Liver (tissue), 9 donors: ENCODE measurements around the gene FAM181B. TPM values are rescaled to one million over a fixed set of nuclear protein-coding genes. Genes with fewer than 3 reads are reported as not detected.

ENCODE experiments used
- DNase-seq: peaks from one replicate; pipeline ENCODE4 v3.0.0-alpha.2; 2017; ENCODE audit warnings: low spot score
- H3K27ac ChIP-seq, 2 donors: one replicate each; pipeline ENCODE4 v1.7.0; 2013; ENCODE audit warnings: inconsistent platforms in 2 of 2, low read length in 2 of 2, control low read depth in 1 of 2, low read depth in 1 of 2, mild to moderate bottlenecking in 1 of 2
- H3K27me3 ChIP-seq, 4 donors: one replicate each; pipeline versions ENCODE4 v1.6.1 to v1.7.0; 2013; ENCODE audit warnings: low read length in 3 of 4, inconsistent platforms in 1 of 4, mild to moderate bottlenecking in 1 of 4, moderate library complexity in 1 of 4; ENCODE audit not compliant: control insufficient read depth in 4 of 4, insufficient read depth in 4 of 4
- H3K36me3 ChIP-seq, 4 donors: one replicate each; pipeline versions ENCODE4 v1.6.1 to v1.7.0; 2013; ENCODE audit warnings: low read length in 3 of 4, mild to moderate bottlenecking in 3 of 4, low read depth in 1 of 4, moderate library complexity in 1 of 4; ENCODE audit not compliant: control insufficient read depth in 4 of 4, insufficient read depth in 3 of 4
- H3K4me1 ChIP-seq, 4 donors: one replicate each; pipeline versions ENCODE4 v1.6.1 to v1.7.0; 2013; ENCODE audit warnings: low read length in 3 of 4, mild to moderate bottlenecking in 3 of 4, moderate library complexity in 1 of 4; ENCODE audit not compliant: control insufficient read depth in 4 of 4, insufficient read depth in 4 of 4
- H3K4me3 ChIP-seq, 3 donors: one replicate each; pipeline versions ENCODE4 v1.6.1 to v1.7.0; 2013; ENCODE audit warnings: low read length in 3 of 3, control low read depth in 1 of 3, low read depth in 1 of 3, mild to moderate bottlenecking in 1 of 3
- H3K9ac ChIP-seq, 2 donors: one replicate each; pipeline ENCODE4 v1.7.0; 2013; ENCODE audit warnings: low read length in 2 of 2, mild to moderate bottlenecking in 2 of 2, moderate library complexity in 2 of 2, control low read depth in 1 of 2, low read depth in 1 of 2
- H3K9me3 ChIP-seq, 4 donors: one replicate each; pipeline versions ENCODE4 v1.6.1 to v1.7.0; 2013; ENCODE audit warnings: low read length in 3 of 4; ENCODE audit not compliant: control insufficient read depth in 4 of 4
- EGR1 ChIP-seq, 2 donors: IDR thresholded peaks; 2 replicates each; pipeline ENCODE4 v1.6.1; 2016 to 2018; ENCODE audit warnings: antibody characterized with exemption in 2 of 2, low read depth in 2 of 2
- FOXA1 ChIP-seq: IDR thresholded peaks from 2 replicates; pipeline ENCODE4 v1.6.1; 2016; ENCODE audit warnings: antibody characterized with exemption
- FOXA2 ChIP-seq: IDR thresholded peaks from 2 replicates; pipeline ENCODE4 v1.6.1; 2016; ENCODE audit warnings: antibody characterized with exemption
- GABPA ChIP-seq, 2 donors: IDR thresholded peaks in 1 of 2; conservative IDR thresholded peaks in 1 of 2; 2 replicates each; pipeline ENCODE4 v1.6.1; 2016; ENCODE audit warnings: antibody characterized with exemption in 2 of 2, mild to moderate bottlenecking in 1 of 2, moderate library complexity in 1 of 2
- HNF4A ChIP-seq, 2 donors: conservative IDR thresholded peaks; 2 replicates each; pipeline ENCODE4 v1.6.1; 2016; ENCODE audit warnings: antibody characterized with exemption in 2 of 2, mild to moderate bottlenecking in 2 of 2
- HNF4G ChIP-seq: IDR thresholded peaks from 2 replicates; pipeline ENCODE4 v1.6.1; 2016; ENCODE audit warnings: antibody characterized with exemption
- JUND ChIP-seq, 2 donors: IDR thresholded peaks; 2 replicates each; pipeline ENCODE4 v1.6.1; 2016; ENCODE audit warnings: antibody characterized with exemption in 2 of 2
- NR2F2 ChIP-seq: IDR thresholded peaks from 2 replicates; pipeline ENCODE4 v1.6.1; 2016; ENCODE audit warnings: antibody characterized with exemption
- RAD21 ChIP-seq, 2 donors: IDR thresholded peaks; 2 replicates each; pipeline ENCODE4 v1.6.1; 2016; ENCODE audit warnings: antibody characterized with exemption in 2 of 2, mild to moderate bottlenecking in 2 of 2
- RXRA ChIP-seq, 2 donors: IDR thresholded peaks; 2 replicates each; pipeline ENCODE4 v1.6.1; 2017 to 2018; ENCODE audit warnings: antibody characterized with exemption in 2 of 2, mild to moderate bottlenecking in 1 of 2
- SP1 ChIP-seq: IDR thresholded peaks from 2 replicates; pipeline ENCODE4 v1.6.1; 2018; ENCODE audit warnings: antibody characterized with exemption, mild to moderate bottlenecking
- TAF1 ChIP-seq: conservative IDR thresholded peaks from 2 replicates; pipeline ENCODE4 v1.6.1; 2016; ENCODE audit warnings: antibody characterized with exemption, mild to moderate bottlenecking
- WGBS: extraction: QIAGEN DNeasy Blood & Tissue Kit; methylation state at CpG from one replicate; pipeline ENCODE4 v1.1.7; 2013; 5-methylcytosine and 5-hydroxymethylcytosine counted together
- polyA plus RNA-seq, 2 donors: library from polyadenylated mRNA; stranded (reverse) in 1 of 2; unstranded in 1 of 2; fragments of 200-250 nt in 1 of 2; fragments of >200 nt in 1 of 2; fragmentation: Nextera tagmentation in 1 of 2; extraction: Ambion mirVana in 1 of 2; gene quantifications; one replicate each; pipeline versions ENCODE4 v1.2.1 to v1.2.3, GENCODE V29; 2013 to 2015
- total RNA-seq, 2 donors: library from RNA; depleted of rRNA; stranded (reverse); fragments of >200 nt; gene quantifications; one replicate each; pipeline ENCODE4 v1.2.3, GENCODE V29; 2014
- TF ChIP-seq, protein P1 (sequence below): IDR thresholded peaks from 2 replicates; pipeline ENCODE4 v1.6.1; 2016; ENCODE audit warnings: antibody characterized with exemption
- TF ChIP-seq, protein P2 (sequence below): IDR thresholded peaks from 2 replicates; pipeline ENCODE4 v1.6.1; 2016; ENCODE audit warnings: antibody characterized with exemption
- TF ChIP-seq, protein P3 (sequence below): IDR thresholded peaks from 2 replicates; pipeline ENCODE4 v1.6.1; 2016; ENCODE audit warnings: antibody characterized with exemption, mild to moderate bottlenecking
- TF ChIP-seq, protein P4 (sequence below): IDR thresholded peaks from 2 replicates; pipeline ENCODE4 v1.6.1; 2016; ENCODE audit warnings: antibody characterized with exemption
- TF ChIP-seq, protein P5 (sequence below): fragments of 150-350 bp; IDR thresholded peaks from 2 replicates; pipeline ENCODE4 v1.5.1; 2017; ENCODE audit warnings: improper control_type of control experiment, low read depth, low read length; ENCODE audit not compliant: missing input control
- donor health status: healthy.
- donor health status: healthy.
- donor health status: healthy.
- donor health status: healthy.
- donor health status: healthy.

The FAM181B gene
- total and polyA plus RNA-seq, 4 donors, result under 0.01 to 0.03 TPM; not detected in 2

DNA sequence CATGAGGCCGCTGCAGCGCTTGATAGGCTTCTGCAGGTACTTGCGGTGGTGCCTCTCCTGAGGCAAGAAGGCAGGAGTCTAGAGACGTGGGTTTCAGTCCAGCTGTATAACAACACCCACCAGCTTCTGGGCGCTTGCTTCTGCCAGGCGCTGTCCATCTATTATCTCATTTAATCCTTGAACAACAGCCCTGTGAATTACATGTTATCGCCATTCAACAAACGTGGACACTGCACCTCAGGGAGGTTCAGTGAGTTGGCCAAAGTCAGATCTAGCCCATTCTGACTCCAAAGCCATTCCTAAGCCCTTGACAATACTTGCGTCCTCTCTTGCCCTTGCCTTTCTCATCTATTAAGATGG lies 436 bp upstream of the FAM181B start:
- no peak overlapping the region for H3K27ac ChIP-seq
- no peak overlapping the region for H3K4me3 ChIP-seq
- no peak overlapping the region for H3K9ac ChIP-seq
- H3K9me3 ChIP-seq, result no peaks in the 10 kb centered on the region
- TF ChIP-seq TAF1 (no peak), FOXA2 (no peak), JUND (IDR thresholded peaks at IDR 0.05) (no peak), GABPA (IDR thresholded peaks at IDR 0.05 in 1 of 2, conservative IDR thresholded peaks at IDR 0.05 in 1 of 2) (no peak), EGR1 (IDR thresholded peaks at IDR 0.05; ENCODE audit: low read depth in 2 of 2) (no peak), NR2F2 (no peak), RXRA (IDR thresholded peaks at IDR 0.05) (no peak)
- TF ChIP-seq, protein P1, sequence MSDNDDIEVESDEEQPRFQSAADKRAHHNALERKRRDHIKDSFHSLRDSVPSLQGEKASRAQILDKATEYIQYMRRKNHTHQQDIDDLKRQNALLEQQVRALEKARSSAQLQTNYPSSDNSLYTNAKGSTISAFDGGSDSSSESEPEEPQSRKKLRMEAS, result no peak
- TF ChIP-seq, protein P2, sequence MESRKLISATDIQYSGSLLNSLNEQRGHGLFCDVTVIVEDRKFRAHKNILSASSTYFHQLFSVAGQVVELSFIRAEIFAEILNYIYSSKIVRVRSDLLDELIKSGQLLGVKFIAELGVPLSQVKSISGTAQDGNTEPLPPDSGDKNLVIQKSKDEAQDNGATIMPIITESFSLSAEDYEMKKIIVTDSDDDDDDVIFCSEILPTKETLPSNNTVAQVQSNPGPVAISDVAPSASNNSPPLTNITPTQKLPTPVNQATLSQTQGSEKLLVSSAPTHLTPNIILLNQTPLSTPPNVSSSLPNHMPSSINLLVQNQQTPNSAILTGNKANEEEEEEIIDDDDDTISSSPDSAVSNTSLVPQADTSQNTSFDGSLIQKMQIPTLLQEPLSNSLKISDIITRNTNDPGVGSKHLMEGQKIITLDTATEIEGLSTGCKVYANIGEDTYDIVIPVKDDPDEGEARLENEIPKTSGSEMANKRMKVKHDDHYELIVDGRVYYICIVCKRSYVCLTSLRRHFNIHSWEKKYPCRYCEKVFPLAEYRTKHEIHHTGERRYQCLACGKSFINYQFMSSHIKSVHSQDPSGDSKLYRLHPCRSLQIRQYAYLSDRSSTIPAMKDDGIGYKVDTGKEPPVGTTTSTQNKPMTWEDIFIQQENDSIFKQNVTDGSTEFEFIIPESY, result no peak
- no peak for DNase-seq
- H3K27me3 ChIP-seq, result peaks cover 0 to 17% (median 4%) of the 10 kb centered on the region in 4 donors
- H3K36me3 ChIP-seq, result no peaks in the 10 kb centered on the region
- H3K4me1 ChIP-seq, result peaks cover 2 to 13% (median 11%) of the 10 kb centered on the region in 4 donors
- 45% methylated on average over 9 of the region's 9 CpGs for WGBS

DNA sequence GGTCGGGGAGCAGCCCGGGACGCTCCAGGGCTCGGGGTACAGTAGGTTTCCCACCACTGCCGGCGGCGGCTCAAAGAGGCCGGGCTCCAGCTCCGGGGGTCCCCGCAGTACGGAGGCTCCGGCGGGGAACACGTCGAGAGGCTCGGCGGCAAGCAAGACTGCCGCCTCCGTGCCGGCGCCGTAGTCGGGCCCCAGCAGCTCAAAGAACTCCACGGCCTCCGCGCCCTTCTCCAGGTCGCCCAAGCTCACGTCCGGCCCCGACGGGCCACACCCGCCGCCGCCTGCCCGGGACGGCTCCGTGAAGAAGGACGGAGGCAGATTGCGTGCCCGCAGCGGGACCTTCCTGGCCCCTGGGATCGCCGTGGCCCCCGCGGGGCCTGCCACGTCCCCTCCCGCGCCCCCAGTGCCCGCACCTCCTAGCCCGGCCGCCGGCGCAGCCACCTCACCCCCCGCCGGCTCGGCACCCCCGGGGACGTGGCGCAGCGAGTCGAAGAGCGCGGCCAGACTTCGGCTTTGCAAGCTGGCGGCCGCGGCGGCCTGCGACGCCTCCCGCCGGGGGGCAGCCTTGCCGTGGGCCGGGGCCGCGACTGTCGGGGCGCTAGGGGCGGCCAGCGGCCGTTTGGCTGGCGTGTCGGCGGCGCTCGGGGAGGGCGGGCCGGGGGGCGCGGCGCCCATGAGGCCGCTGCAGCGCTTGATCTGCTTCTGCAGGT lies 775 bp downstream of the FAM181B start:
- H3K9ac ChIP-seq, result no peak overlapping the region
- H3K36me3 ChIP-seq, result no peaks in the 10 kb centered on the region
- H3K27me3 ChIP-seq, result peaks cover 0 to 17% (median 4%) of the 10 kb centered on the region in 4 donors
- peaks cover 2 to 13% (median 11%) of the 10 kb centered on the region in 4 donors for H3K4me1 ChIP-seq
- peak overlapping the region in 1 of 3 donors; percentile 51 for H3K4me3 ChIP-seq
- no peak for TF ChIP-seq FOXA2
- TF ChIP-seq, protein P3, sequence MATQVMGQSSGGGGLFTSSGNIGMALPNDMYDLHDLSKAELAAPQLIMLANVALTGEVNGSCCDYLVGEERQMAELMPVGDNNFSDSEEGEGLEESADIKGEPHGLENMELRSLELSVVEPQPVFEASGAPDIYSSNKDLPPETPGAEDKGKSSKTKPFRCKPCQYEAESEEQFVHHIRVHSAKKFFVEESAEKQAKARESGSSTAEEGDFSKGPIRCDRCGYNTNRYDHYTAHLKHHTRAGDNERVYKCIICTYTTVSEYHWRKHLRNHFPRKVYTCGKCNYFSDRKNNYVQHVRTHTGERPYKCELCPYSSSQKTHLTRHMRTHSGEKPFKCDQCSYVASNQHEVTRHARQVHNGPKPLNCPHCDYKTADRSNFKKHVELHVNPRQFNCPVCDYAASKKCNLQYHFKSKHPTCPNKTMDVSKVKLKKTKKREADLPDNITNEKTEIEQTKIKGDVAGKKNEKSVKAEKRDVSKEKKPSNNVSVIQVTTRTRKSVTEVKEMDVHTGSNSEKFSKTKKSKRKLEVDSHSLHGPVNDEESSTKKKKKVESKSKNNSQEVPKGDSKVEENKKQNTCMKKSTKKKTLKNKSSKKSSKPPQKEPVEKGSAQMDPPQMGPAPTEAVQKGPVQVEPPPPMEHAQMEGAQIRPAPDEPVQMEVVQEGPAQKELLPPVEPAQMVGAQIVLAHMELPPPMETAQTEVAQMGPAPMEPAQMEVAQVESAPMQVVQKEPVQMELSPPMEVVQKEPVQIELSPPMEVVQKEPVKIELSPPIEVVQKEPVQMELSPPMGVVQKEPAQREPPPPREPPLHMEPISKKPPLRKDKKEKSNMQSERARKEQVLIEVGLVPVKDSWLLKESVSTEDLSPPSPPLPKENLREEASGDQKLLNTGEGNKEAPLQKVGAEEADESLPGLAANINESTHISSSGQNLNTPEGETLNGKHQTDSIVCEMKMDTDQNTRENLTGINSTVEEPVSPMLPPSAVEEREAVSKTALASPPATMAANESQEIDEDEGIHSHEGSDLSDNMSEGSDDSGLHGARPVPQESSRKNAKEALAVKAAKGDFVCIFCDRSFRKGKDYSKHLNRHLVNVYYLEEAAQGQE, result no peak
- no peak for TF ChIP-seq HNF4A (conservative IDR thresholded peaks at IDR 0.05)
- TF ChIP-seq, protein P4, sequence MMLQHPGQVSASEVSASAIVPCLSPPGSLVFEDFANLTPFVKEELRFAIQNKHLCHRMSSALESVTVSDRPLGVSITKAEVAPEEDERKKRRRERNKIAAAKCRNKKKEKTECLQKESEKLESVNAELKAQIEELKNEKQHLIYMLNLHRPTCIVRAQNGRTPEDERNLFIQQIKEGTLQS, result no peak
- TF ChIP-seq, protein P5, sequence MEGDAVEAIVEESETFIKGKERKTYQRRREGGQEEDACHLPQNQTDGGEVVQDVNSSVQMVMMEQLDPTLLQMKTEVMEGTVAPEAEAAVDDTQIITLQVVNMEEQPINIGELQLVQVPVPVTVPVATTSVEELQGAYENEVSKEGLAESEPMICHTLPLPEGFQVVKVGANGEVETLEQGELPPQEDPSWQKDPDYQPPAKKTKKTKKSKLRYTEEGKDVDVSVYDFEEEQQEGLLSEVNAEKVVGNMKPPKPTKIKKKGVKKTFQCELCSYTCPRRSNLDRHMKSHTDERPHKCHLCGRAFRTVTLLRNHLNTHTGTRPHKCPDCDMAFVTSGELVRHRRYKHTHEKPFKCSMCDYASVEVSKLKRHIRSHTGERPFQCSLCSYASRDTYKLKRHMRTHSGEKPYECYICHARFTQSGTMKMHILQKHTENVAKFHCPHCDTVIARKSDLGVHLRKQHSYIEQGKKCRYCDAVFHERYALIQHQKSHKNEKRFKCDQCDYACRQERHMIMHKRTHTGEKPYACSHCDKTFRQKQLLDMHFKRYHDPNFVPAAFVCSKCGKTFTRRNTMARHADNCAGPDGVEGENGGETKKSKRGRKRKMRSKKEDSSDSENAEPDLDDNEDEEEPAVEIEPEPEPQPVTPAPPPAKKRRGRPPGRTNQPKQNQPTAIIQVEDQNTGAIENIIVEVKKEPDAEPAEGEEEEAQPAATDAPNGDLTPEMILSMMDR, result no peak
- TF ChIP-seq TAF1, result no peak
- no peak for TF ChIP-seq RAD21 (IDR thresholded peaks at IDR 0.05)
- no peak for TF ChIP-seq GABPA (IDR thresholded peaks at IDR 0.05 in 1 of 2, conservative IDR thresholded peaks at IDR 0.05 in 1 of 2)
- no peak for TF ChIP-seq EGR1 (IDR thresholded peaks at IDR 0.05; ENCODE audit: low read depth in 2 of 2)
- TF ChIP-seq RXRA (IDR thresholded peaks at IDR 0.05), result no peak
- no peak for TF ChIP-seq SP1
- no peak for TF ChIP-seq JUND (IDR thresholded peaks at IDR 0.05)
- TF ChIP-seq HNF4G, result no peak
- TF ChIP-seq FOXA1, result no peak
- TF ChIP-seq NR2F2, result no peak
- no peak for DNase-seq
- no peak overlapping the region for H3K27ac ChIP-seq
- WGBS, result 3% methylated on average over 93 of the region's 93 CpGs
- no peaks in the 10 kb centered on the region for H3K9me3 ChIP-seq
